HG03060 (cell line): ENCODE measurements around the gene TMEM221.

Experiments used
- ATAC-seq: cut with Tn5 transposase; IDR thresholded peaks from one replicate; pipeline ENCODE4 v1.9.1; 2021; ENCODE audit warnings: low read depth, moderate number of reproducible peaks; ENCODE audit not compliant: unreplicated experiment

Gene TMEM221

DNA sequence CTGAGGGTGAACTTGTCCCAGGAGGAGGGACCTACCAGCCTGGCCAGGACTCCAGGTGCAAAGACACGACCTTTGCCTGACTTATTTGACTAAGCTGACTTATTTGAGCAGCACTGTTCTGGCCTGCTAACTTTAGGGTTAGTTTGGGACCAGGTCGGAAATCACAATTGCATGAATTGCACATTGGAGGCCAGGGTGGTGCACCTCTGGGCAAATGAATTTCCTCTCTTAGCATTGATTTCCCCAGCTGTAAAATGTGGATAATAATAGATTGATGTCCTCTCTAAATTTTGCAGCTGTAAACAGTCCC lies 41.6 kb downstream of the TMEM221 start:
- ATAC-seq, result no peak

DNA sequence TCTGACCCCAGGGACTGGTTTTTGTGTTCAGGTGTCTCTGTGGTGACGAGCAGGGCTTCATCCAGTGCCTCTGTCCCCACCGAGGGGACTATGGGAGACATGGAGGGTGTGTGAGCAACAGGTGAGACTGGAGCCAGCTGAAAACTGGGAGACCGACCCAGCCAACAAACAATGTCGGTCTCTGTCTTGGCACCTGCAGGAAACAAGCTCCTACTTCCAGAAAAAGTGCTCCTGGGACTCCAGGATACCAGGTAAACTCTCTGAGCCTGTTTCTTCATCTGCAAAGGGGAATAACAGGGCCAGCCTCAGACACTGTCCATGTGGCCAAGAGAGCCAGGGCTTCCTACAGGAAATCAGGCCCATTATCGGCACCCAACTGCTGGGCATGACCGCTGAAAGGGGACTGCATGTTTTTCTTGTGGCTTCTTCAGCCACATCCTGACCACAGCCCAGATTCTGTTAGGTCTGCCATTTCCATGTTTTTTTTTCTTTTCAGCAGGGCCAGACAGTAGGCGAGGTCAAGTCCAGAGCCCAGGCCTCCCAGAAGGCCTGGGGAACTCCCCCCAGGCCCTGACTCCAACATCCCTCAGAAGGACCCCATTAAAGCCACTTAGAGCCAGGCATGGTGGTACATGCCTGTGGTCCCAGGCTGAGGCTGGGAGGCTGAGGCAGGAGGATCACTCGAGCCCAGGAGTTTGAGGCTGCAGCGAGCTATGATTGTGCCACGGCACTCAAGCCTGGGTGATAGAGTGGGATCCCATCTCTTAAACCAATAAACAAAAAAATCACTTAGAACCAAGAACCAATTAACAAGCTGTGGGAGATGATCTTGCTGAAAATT lies 42.2 kb downstream of the TMEM221 start:
- peak; percentile 13 for ATAC-seq

DNA sequence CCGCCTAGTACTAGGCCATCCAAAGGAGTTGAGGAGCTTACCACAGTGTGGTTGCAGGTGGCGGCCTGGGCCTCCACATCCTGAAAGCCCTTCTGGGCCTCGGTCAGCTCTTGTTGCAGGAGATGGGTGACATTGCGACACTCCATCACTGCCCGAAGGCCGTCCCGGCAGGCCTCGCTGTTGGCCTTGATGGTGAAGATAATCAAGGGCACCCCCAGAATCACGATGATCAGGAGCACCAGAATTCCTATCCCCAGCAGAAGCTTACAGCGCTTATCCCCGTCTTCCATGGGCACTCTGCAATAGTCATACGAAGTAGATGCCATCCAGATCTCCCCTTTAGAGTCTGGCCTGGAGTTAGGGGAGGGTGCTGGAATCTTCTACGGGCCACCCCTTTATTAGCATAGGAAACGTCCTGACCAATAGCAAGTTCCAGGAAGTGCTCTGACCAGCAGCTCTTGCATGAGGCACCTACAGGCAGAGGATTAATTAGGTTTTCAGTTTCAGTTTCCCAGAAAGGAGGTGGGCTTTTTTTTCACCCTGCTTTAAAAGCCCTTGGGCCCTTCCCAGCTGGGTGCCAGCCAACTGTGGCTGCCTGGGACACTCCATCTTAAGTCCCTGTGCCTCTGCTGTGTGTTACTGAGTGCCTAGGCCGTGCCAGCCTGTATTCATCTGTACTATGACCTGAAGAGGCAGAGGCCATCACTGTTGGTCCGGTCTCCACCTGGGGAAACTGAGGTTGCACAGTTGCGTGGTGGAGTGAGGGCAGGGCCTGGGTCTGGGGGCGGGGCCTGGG lies 43.0 kb downstream of the TMEM221 start, which contains the start of gene BST2:
Gene BST2 (minus strand): TSS at position 381 of the 796 bp plus-strand sequence. CDS start 55 bp downstream, at position 326.
- ATAC-seq, result peak; percentile 61

DNA sequence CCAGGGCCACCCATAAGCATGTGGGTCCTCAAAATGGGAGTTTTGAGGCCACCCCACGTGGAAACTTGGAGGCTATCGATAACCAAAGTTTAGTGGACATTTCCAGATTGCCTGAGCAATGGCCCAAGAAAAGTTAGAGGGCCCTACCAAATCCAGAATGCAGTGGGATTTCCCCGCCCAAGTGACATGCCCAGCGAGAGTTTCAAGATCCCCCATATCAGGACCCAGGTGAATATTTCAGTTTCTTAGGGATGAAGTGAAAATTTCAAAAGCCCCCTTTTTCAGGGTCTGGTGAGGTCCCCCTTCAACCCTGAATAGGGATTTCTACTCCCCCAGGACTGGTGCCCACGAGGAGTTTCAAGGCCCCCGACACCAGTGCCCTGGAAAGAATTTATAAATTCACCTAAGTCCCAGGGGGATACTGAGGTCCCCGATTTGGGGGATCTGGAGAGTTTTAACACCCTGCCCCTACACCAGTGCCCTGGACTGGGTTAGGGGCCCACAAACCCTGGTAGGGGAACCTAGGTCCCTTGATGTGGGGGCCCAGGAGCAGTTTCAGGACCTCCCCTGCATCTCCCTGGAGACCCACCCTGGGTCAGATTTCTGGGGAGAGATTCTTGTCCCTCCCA lies 43.7 kb downstream of the TMEM221 start:
- ATAC-seq, result peak; percentile 12

DNA sequence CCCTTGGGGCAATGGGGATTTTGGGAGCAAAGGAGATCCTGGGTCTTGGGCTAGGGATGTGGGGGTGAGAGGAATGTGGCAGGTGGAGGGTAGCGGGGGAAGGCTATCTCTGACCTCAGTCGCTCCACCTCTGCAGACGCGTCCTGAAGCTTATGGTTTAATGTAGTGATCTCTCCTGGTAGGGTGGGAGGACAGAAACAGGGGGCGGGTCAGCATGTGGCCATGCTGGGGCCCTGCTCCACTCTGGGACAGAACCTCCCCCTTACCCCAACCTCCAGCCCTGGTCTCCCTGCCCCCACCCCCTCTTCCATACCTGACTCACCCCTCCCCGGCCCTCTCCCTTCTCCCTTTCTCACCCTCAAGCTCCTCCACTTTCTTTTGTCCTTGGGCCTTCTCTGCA lies 44.5 kb downstream of the TMEM221 start:
- no peak for ATAC-seq

DNA sequence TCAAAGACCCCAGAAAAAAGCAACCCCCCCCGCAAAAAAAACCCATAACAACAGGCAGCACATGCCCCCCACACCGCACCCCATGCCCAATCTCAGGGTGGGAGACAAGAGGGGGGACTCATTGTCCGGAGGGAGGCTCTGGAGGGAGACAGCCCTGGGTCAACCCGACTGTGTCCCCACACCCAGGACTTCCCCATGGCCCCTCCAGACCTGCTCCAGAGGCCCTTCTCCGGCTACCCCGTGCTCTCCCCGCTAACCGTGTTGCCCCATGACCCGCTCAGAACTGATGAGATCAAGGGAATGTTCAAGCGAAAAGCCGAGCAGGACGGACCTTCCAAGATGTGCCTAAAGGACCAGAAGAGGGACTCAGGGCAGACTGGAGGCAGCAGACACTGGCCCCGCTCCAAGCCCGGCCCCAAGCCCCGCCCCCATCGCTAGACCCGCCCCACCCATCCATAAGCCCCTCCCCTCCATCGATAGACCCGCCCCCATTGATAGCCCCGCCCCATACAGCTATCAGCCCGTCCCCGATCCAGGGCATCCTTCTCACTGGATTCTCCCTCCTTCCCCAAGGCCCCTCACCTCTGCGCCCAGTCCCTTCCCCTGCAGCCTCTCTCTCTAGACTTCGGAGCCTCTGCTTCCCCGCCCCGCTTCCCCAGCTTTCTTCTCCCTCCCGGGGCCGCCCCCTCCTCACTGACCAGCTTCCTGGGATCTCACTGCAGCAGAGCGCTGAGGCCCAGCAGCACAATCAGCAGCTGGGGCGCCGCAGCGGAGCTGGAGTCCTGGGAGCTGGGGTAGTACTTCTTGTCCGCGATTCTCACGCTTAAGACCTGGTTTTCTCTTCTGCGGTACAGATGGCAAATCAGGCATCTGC lies 45.2 kb downstream of the TMEM221 start:
- no peak for ATAC-seq

DNA sequence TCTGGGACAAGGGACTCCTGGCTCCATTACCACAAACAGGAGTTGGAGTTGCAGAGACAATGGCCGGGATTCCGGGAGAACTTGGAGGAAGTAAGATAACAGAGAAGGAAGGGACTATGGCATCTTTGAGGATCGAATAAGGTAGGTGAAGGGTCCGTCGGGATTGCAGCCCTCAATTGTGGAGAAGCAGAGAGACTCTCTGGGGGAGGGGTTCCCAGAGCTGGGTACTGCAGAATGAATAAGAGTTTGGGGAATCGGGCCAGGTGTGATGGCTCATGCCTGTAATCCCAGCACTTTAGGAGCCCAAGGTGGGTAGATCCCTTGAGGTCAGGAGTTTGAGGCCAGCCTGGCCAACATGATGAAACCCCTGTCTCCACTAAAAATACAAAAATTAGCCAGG lies 46.8 kb downstream of the TMEM221 start:
- ATAC-seq, result no peak

DNA sequence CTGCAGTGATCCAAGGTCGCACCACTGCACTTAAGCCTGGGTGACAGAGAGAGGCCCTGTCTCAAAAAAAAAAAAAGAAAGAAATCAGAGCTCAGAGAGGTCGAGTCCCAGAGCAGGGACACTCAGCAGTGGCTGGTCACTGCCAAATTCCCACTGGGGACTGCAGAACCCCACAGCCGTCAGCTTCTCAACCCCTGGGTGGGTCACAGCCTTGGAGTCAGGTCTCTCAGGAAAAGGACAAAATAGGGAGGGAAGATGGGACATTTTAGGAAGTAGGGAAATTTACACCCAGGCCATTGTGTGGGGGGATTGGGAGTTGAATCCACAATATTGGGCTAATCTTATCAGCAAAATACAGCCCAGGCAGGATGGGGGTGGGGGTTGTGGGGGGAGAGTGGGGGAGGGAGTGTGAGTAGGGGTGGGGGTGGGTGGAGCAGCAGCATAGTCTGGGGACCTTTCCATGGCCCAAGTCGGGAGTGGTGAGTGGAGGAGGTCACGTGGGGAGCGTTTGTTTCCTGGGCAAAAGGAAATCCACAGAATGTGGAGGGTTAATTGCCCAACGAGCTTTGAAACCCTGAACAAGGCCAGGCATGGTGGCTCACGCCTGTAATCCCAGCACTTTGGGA lies 49.5 kb downstream of the TMEM221 start:
- no peak for ATAC-seq

DNA sequence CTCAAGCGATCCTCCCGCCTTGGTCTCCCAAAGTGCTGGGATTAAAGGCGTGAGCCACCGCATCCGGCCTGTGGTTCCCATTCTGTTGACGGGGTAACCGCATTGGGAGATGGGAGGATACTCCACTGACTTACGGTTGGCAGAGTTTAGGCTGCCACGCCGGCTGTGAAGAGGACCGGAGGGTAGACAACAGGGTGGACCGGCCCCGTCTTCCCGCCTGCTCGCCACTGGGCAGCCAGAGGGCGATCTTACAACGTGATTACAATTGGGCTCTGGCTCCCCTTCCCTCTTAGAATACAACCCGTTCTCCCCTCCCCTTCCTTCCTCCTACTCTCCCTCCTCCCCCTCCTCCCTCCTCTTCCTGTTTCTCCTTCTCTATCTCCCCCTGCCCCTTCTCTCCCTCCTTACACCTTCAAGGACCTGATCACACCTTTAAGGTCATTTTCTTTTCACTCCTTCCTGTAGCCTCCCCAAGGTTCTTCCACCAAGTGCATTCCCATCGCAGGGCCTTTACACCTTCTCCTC lies 53.5 kb downstream of the TMEM221 start:
- ATAC-seq, result no peak

DNA sequence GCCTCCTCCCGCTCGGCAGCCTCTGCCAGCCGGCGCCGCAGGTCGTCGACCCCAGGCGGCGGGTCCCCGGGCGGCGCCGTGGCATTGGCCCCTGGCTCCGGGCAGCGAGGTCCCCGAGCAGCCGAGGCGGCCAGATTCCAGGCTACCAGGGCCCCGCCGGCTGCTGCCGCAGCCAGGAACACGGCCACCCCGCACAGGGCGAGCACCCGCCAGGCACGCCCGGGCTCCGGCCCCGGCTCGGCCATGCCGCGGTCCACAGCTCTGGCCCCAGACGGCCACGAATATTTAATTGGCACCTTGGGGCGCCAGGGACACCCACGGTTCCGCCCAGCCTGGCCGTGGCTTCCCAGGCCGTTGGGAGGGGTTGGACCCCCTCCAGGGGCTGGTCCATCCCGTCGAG lies 54.6 kb downstream of the TMEM221 start, which contains the start of gene CCDC194:
Gene CCDC194 (minus strand): TSS at position 283 of the 400 bp plus-strand sequence. CDS start 38 bp downstream, at position 245.
- no peak for ATAC-seq

DNA sequence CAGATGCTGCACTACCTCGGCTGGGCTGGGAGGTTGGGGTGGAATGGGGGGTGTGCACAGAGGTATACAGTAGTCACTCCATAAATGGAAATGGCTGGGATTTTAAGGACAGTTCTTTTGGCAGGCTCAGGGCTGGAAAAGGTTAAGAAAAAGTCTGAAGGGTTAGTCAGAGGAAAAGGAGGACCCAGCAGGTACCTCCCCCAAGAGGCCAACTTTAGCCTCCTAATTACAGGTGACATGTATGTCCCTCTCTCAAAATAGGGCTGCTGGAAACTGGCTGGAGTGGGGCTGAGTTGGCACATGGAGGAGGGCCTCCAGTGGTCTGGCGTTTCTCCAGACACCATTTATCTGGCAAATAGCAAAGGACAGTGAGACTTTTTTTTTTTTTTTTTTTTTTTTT lies 55.5 kb downstream of the TMEM221 start:
- no peak for ATAC-seq

DNA sequence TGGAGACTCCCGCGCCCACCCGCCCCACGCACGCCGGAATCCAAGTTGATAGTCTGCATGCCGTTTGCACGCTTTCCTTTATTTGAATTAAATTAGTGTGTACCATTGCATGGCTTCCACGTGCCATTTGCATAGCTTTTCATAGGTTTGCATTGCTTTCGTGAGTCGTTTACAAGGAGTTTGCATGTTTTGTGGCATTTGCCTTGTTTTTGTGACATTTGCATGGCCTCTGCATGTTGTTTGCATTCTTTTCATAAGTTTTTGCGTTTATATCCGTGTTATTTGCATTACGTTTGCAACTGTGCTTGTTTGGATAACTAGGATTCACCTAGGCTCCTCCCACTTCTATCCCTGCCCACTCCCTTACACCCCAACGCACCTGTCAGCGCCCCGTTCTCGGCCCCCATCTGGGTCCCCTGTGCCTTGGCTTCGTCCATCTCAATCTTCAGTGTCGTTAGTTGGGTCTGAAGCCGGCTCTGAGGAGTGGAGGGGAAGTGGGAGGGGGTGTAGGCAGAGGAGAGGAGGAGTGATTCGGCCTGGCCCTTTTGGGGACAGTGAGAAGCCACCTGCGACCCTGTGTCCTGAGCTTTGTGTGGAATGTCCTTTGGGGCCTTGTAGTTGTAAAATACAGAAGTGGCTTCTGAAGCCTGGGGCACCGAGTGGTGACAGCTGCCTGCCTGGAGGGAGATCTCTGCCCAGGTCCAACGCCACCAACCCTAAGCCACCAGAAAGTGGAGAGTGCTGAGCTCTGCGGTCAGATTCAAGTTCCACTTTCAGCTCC lies 56.9 kb downstream of the TMEM221 start:
- ATAC-seq, result no peak

DNA sequence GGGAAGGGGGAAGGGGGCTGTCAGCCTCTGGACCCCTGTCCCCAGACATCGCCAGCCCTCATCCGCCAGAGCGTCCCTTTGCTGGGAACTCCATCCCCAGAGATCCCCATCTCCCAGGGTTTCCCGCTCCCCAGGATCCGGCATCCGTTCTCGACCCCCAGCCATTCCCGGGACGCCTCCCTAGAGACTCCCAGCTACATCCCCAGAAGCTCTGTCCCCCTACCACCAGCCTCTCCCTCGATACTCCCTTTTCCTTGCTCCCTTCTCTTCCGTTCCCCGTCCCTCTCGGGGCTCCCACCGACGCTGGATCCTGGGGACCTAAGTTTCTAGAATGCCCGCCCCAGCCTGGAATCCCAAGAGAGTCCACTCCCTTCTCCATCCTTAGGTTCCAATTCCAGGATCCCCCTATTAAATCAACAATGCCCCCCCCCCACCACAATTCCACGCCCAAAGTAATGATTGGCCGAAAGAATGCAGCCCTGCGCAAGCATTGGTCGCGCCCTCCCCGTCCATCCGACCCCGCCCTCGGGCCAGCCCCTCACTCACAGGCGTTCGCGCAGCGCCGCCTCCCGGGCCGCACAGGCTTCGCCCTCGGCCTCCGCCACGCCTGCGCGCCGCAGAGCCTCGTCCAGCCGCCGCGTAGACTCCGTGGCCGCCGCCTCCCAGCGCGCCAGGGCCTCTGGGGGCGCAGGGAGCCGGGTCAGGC lies 57.6 kb downstream of the TMEM221 start:
- no peak for ATAC-seq

DNA sequence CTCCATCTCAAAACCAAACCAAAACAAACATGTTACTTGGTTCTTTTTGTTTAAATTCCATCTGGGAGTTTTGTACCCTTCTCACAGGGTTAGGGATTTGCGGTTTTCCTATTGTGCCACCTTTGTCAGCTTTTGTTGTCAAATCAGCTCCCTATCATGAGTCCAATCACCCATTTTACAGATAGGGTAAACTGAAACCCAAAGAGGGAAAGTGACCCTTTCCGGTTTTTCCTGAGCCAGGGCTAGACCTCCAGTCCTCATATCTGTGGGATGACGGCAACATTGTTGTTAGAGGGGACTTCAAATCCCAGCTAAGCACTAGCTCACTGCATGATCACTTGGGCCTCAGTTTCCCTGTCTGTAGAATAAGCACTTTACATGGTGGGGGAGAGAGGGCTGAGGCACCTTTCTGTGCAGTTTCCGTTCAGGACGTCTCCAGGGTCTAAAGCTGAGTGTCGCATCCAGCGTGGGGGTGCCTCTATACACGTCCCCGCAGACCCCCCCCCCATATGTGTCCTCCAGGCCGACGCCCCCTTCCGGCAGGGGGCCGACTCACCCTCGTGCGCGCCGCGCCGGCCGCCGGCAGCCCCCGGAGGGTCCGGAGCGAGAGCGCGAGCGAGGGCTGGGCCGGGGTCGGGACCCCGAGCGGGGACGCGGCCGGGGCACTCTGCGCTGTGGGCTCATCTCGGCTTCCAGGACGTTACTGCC lies 58.4 kb downstream of the TMEM221 start:
- no peak for ATAC-seq

DNA sequence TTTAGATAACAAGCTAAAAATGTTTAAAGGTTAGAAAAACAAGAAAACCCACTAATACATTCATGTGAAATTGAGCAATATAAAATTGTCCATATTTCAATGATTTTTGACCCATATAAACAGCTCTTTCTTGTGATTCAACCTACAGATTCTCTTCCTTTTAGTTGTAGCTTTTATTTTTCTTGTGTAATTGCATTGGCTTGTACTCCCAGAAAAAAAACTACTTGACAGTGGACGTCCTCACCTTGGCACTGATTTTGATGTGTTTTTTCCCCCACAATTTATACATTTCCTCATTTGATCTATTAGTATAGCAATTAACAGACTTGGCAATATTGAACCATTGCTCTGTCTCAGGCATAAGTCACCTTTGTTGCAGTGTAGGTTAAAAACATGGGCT lies 59.2 kb downstream of the TMEM221 start:
- ATAC-seq, result no peak

DNA sequence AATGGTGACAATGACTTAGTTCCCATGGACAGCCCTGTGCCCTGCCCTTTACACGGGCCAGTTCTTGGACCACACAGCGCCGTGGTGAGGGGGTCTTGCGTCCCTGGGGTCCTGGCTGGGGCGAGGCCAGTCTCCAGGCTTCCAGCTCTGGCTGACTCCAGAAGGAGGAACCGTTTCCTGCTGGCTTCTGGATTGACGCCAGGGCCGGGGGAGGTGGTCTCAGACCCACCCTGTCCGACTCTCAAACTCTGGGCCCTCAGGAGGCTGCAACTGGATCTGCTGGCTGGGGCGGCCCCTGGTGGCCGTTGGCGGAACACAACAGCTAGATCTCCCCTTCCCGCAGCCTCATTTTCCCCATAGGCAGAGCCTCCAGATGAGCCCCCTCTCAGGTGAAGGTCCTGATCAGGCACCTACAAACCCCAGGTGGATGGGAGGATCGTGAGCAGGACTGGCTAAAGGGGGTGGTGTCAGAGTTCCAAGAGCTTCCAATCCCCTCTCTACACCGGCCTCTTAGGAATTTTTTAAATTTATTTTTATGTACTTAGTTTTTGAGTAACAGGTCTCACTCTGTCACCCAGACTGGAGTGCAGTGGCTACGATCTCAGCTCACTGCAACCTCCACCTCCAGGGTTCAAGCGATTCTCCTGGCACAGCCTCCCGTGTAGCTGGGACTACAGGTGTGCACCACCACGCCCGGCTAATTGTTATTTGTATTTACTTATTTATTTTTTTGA lies 62.4 kb downstream of the TMEM221 start:
- ATAC-seq, result no peak
